Astrocyte (in vitro differentiated cells and primary cell): ENCODE measurements around the gene ASMTL. TPM values are rescaled to one million over a fixed set of nuclear protein-coding genes. Genes with fewer than 3 reads are reported as not detected.

ENCODE experiments used
- DNase-seq: peaks from one replicate; pipeline ENCODE4 v3.0.0-alpha.2; 2010; ENCODE audit warnings: low read depth
- FAIRE-seq: peaks from 2 replicates; lab custom pipeline; 2011; peaks lifted over from hg19 to GRCh38; lab: Jason Lieb, UNC
- H2AFZ ChIP-seq: 2 replicates; pipeline ENCODE4 v1.6.0; 2012; ENCODE audit warnings: low read depth, low read length, inconsistent platforms
- H3K27ac ChIP-seq: 2 replicates; pipeline ENCODE4 v1.5.1; 2011; ENCODE audit warnings: low read depth, low read length, inconsistent platforms
- H3K27me3 ChIP-seq: 2 replicates; pipeline ENCODE4 v1.6.0; 2011; ENCODE audit warnings: low read length, inconsistent platforms; ENCODE audit not compliant: insufficient read depth
- H3K36me3 ChIP-seq: 2 replicates; pipeline ENCODE4 v1.5.1; 2011; ENCODE audit warnings: low read length, inconsistent platforms; ENCODE audit not compliant: insufficient read depth
- H3K4me1 ChIP-seq: 2 replicates; pipeline ENCODE4 v1.5.1; 2011; ENCODE audit warnings: low read length, inconsistent platforms; ENCODE audit not compliant: insufficient read depth
- H3K4me2 ChIP-seq: 2 replicates; pipeline ENCODE4 v1.6.0; 2012; ENCODE audit warnings: low read length, inconsistent platforms
- H3K4me3 ChIP-seq: 2 replicates; pipeline ENCODE4 v1.5.1; 2011; ENCODE audit warnings: low read depth, mild to moderate bottlenecking, low read length, inconsistent platforms; ENCODE audit not compliant: insufficient read depth
- H3K79me2 ChIP-seq: 2 replicates; pipeline ENCODE4 v1.6.0; 2012; ENCODE audit warnings: mild to moderate bottlenecking, low read length, inconsistent platforms; ENCODE audit not compliant: insufficient read depth
- H3K9ac ChIP-seq: 2 replicates; pipeline ENCODE4 v1.6.0; 2012; ENCODE audit warnings: mild to moderate bottlenecking, low read length, inconsistent platforms
- H3K9me3 ChIP-seq: 2 replicates; pipeline ENCODE4 v1.5.1; 2012; ENCODE audit warnings: low read depth, mild to moderate bottlenecking, low read length, inconsistent platforms; ENCODE audit not compliant: insufficient read depth
- H4K20me1 ChIP-seq: 2 replicates; pipeline ENCODE4 v1.6.0; 2012; ENCODE audit warnings: low read length, inconsistent platforms; ENCODE audit not compliant: insufficient read depth
- H3K27ac Mint-ChIP-seq: one replicate; pipeline ENCODE4 v1.8.0; 2021; ENCODE audit warnings: mild to moderate bottlenecking, mixed read lengths; ENCODE audit not compliant: unreplicated experiment
- H3K27me3 Mint-ChIP-seq: one replicate; pipeline ENCODE4 v1.8.0; 2021; ENCODE audit warnings: low read depth, mixed read lengths; ENCODE audit not compliant: unreplicated experiment
- H3K36me3 Mint-ChIP-seq: one replicate; pipeline ENCODE4 v1.8.0; 2021; ENCODE audit warnings: low read depth, mixed read lengths; ENCODE audit not compliant: unreplicated experiment
- H3K4me1 Mint-ChIP-seq: one replicate; pipeline ENCODE4 v1.8.0; 2021; ENCODE audit warnings: low read depth, mixed read lengths; ENCODE audit not compliant: unreplicated experiment
- H3K4me3 Mint-ChIP-seq: one replicate; pipeline ENCODE4 v1.8.0; 2021; ENCODE audit warnings: mild to moderate bottlenecking, moderate library complexity, mixed read lengths; ENCODE audit not compliant: unreplicated experiment
- H3K9me3 Mint-ChIP-seq: one replicate; pipeline ENCODE4 v1.8.0; 2021; ENCODE audit warnings: mild to moderate bottlenecking, mixed read lengths; ENCODE audit not compliant: unreplicated experiment
- EZH2 ChIP-seq: IDR thresholded peaks from 2 replicates; pipeline ENCODE4 v1.6.1; 2012; ENCODE audit warnings: mild to moderate bottlenecking, low read length, inconsistent platforms; ENCODE audit not compliant: insufficient read depth
- total RNA-seq: library from RNA; stranded (reverse); gene quantifications from 2 replicates; pipeline ENCODE4 v1.2.1, GENCODE V29; 2021
- TF ChIP-seq, protein P1 (sequence below): IDR thresholded peaks from 2 replicates; pipeline ENCODE4 v1.5.1; 2011; ENCODE audit warnings: low read depth, mild to moderate bottlenecking, inconsistent platforms, low read length, moderate library complexity; ENCODE audit not compliant: insufficient read depth

ASMTL gene
- total RNA-seq, 1 donor from 2014 or later, result 22.1 TPM

DNA sequence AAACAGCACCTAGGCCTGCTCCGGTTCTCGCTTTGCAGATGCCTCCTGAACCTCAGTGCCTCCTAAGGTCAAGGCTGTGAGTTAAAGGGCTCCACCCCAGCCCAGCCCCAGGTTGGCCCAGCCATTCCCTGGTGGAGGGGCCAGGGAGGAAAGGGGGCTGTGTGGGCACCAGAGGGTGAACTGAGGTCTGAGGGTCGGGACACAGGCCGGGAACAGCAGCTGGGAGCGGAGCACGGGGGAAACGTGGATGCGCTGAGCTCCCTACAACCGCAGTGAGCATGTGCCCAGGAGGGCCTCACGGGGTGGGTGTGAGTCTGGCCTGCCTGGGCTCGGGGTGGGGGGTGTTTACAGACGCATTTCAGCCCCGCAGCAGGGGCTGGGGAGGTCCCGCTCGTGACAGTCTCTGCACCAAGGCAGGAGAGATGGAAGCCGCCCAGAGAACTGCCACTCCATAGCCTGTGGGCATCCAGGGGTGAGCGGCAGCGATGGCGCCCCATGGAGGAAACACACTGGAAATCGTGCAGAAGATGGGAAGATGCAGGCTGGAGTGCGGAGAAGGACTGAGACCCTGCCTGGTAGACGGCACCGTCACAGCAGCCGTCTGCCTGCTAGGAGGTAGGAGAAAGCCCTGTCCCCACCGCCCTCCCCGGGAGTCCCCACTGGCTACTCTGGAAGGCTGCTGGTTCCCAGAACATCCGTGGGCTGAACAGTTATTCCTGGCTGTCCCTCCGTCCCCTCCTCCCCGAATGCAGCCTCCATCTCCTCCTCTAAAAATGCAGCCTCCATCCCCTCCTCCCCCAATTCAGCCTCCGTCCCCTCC, 50.9 kb downstream of the ASMTL start:
- Mint-ChIP-seq H3K27me3 (no peaks in the 10 kb centered on the region), H3K4me3 (no peak overlapping the region), H3K4me1 (no peaks in the 10 kb centered on the region), H3K27ac (no peak overlapping the region), H3K36me3 (no peaks in the 10 kb centered on the region), H3K9me3 (no peaks in the 10 kb centered on the region)
- Histone ChIP-seq H2AFZ (no peak overlapping the region), H3K4me1 (no peaks in the 10 kb centered on the region), H3K27me3 (no peaks in the 10 kb centered on the region), H3K9me3 (peaks cover 7% of the 10 kb centered on the region), H3K4me3 (no peak overlapping the region), H4K20me1 (peaks cover 39% of the 10 kb centered on the region), H3K36me3 (peaks cover 7% of the 10 kb centered on the region), H3K27ac (no peak overlapping the region), H3K4me2 (no peak overlapping the region), H3K79me2 (peaks cover 4% of the 10 kb centered on the region), H3K9ac (no peak overlapping the region)
- DNase-seq (no peak), FAIRE-seq (no peak)
- TF ChIP-seq EZH2, result no peak
- TF ChIP-seq, protein P1, sequence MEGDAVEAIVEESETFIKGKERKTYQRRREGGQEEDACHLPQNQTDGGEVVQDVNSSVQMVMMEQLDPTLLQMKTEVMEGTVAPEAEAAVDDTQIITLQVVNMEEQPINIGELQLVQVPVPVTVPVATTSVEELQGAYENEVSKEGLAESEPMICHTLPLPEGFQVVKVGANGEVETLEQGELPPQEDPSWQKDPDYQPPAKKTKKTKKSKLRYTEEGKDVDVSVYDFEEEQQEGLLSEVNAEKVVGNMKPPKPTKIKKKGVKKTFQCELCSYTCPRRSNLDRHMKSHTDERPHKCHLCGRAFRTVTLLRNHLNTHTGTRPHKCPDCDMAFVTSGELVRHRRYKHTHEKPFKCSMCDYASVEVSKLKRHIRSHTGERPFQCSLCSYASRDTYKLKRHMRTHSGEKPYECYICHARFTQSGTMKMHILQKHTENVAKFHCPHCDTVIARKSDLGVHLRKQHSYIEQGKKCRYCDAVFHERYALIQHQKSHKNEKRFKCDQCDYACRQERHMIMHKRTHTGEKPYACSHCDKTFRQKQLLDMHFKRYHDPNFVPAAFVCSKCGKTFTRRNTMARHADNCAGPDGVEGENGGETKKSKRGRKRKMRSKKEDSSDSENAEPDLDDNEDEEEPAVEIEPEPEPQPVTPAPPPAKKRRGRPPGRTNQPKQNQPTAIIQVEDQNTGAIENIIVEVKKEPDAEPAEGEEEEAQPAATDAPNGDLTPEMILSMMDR, result no peak

DNA sequence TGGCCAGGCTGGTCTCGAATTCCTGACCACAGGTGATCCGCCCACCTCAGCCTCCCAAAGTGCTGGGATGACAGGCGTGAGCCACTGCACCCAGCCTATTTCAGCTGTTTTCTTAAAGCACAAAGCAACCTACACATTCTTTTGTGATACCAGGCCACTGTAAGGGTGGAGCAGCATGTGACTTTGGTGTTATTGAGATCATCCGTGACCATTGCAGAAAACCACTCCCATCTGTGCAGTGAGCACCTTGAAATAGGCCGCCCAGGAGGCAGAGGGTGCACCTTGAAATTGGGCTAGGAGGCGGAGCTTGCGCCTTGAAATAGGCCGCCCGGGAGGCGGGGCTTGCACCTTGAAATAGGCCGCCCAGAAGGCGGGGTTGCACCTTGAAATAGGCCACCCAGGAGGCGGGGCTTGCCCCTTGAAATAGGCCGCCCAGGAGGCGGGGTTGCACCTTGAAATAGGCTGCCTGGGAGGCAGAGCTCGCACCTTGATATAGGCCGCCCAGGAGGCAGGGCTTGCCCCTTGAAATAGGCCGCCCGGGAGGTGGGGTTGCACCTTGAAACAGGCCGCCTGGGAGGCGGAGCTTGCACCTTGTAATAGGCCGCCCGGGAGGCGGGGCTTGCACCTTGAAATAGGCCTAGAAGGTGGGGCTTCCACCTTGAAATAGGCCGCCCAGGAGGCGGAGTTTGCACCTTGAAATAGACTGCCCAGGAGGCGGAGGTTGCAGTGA, 51.8 kb downstream of the ASMTL start:
- no peak overlapping the region for H3K4me3 Mint-ChIP-seq
- H3K9ac ChIP-seq, result no peak overlapping the region
- H3K4me3 ChIP-seq, result no peak overlapping the region
- H3K27me3 Mint-ChIP-seq, result no peaks in the 10 kb centered on the region
- H3K4me1 Mint-ChIP-seq, result no peaks in the 10 kb centered on the region
- H3K9me3 ChIP-seq, result peaks cover 7% of the 10 kb centered on the region
- H3K36me3 Mint-ChIP-seq, result peaks cover 7% of the 10 kb centered on the region
- no peak overlapping the region for H3K27ac Mint-ChIP-seq
- FAIRE-seq (no peak), DNase-seq (no peak)
- peaks cover 11% of the 10 kb centered on the region for H3K79me2 ChIP-seq
- H3K36me3 ChIP-seq, result peaks cover 7% of the 10 kb centered on the region
- peaks cover 40% of the 10 kb centered on the region for H4K20me1 ChIP-seq
- no peaks in the 10 kb centered on the region for H3K4me1 ChIP-seq
- no peak overlapping the region for H2AFZ ChIP-seq
- no peak overlapping the region for H3K27ac ChIP-seq
- no peaks in the 10 kb centered on the region for H3K27me3 ChIP-seq
- no peaks in the 10 kb centered on the region for H3K9me3 Mint-ChIP-seq
- no peak overlapping the region for H3K4me2 ChIP-seq
- TF ChIP-seq, protein P1, result no peak
